DOHH2 (cell line): Measurements from ENCODE around the gene PRR36.

ENCODE experiments used
- H3F3A ChIP-seq: fragments of 200-600 bp; sonication (generic), shearing (Covaris generic); 2 replicates; pipeline ENCODE4 v1.6.0; 2016; ENCODE audit warnings: antibody characterized with exemption, mild to moderate bottlenecking; ENCODE audit not compliant: control insufficient read depth, insufficient read depth
- H3K27ac ChIP-seq: fragments of 200-600 bp; sonication (generic); 2 replicates; pipeline ENCODE4 v1.5.1; 2014; ENCODE audit warnings: low read depth, mild to moderate bottlenecking, low read length, moderate library complexity
- H3K27me3 ChIP-seq: fragments of 200-600 bp; sonication (generic); 2 replicates; pipeline ENCODE4 v1.6.1; 2014; ENCODE audit warnings: mild to moderate bottlenecking, low read length, mixed read lengths; ENCODE audit not compliant: control insufficient read depth
- H3K36me3 ChIP-seq: fragments of 200-600 bp; sonication (generic); 2 replicates; pipeline ENCODE4 v1.6.1; 2014; ENCODE audit warnings: mild to moderate bottlenecking, low read length, moderate library complexity, mixed read lengths; ENCODE audit not compliant: control insufficient read depth
- H3K4me1 ChIP-seq: fragments of 200-600 bp; sonication (generic); 2 replicates; pipeline ENCODE4 v1.6.1; 2014; ENCODE audit warnings: mild to moderate bottlenecking, low read length, mixed read lengths; ENCODE audit not compliant: control insufficient read depth
- H3K4me2 ChIP-seq: fragments of 200-600 bp; sonication (generic); 2 replicates; pipeline ENCODE4 v1.6.0; 2014; ENCODE audit warnings: mild to moderate bottlenecking, low read length, moderate library complexity
- H3K4me3 ChIP-seq: fragments of 200-600 bp; sonication (generic); 2 replicates; pipeline ENCODE4 v1.5.1; 2014; ENCODE audit warnings: mild to moderate bottlenecking, low read length, mixed read lengths
- H3K79me2 ChIP-seq: fragments of 200-600 bp; sonication (generic); 2 replicates; pipeline ENCODE4 v1.6.1; 2014; ENCODE audit warnings: mild to moderate bottlenecking, low read length, mixed read lengths; ENCODE audit not compliant: control insufficient read depth
- H3K9me2 ChIP-seq: fragments of 200-600 bp; sonication (generic); replicated peaks from 2 replicates; pipeline ENCODE4 v1.6.1; 2014; ENCODE audit warnings: mild to moderate bottlenecking, low read length, mixed read lengths; ENCODE audit not compliant: control insufficient read depth
- H3K9me3 ChIP-seq: fragments of 200-600 bp; sonication (generic); 2 replicates; pipeline ENCODE4 v1.6.1; 2014; ENCODE audit warnings: antibody characterized with exemption, low read length, mixed read lengths; ENCODE audit not compliant: control insufficient read depth, insufficient read depth
- H4K20me1 ChIP-seq: fragments of 200-600 bp; sonication (generic); 2 replicates; pipeline ENCODE4 v1.6.0; 2014; ENCODE audit warnings: low read depth, mild to moderate bottlenecking, antibody characterized with exemption, low read length, moderate library complexity; ENCODE audit not compliant: control insufficient read depth, insufficient read depth
- CTCF ChIP-seq: fragments of 200-600 bp; sonication (generic); IDR thresholded peaks from one replicate; pipeline ENCODE4 v1.5.1; 2014; ENCODE audit warnings: antibody characterized with exemption, mild to moderate bottlenecking, low read depth, low read length; ENCODE audit not compliant: poor library complexity, severe bottlenecking
- EZH2phosphoT487 ChIP-seq: fragments of 200-600 bp; sonication (generic); IDR thresholded peaks from 2 replicates; pipeline ENCODE4 v1.6.1; 2017; ENCODE audit warnings: borderline replicate concordance, mild to moderate bottlenecking, antibody characterized with exemption, low read length, moderate library complexity, mixed read lengths

The PRR36 gene

GRCh38 chr19:7917267-7918061, 43.3 kb upstream of the PRR36 start:
- Histone ChIP-seq H3F3A (peaks cover 2% of the 10 kb centered on the region; the same call in 1 of the 2 replicates), H3K9me2 (no peaks in the 10 kb centered on the region), H3K79me2 (no peaks in the 10 kb centered on the region), H4K20me1 (peaks cover 4% of the 10 kb centered on the region; the same call in 1 of the 2 replicates), H3K36me3 (0 out of 2 replicates have a peak, but pooled peaks cover under 1% of the 10 kb centered on the region), H3K27ac (no peak overlapping the region), H3K4me2 (peak overlapping the region; percentile 58), H3K4me1 (peaks cover 47% of the 10 kb centered on the region), H3K9me3 (no peaks in the 10 kb centered on the region), H3K4me3 (peak overlapping the region; percentile 47), H3K27me3 (peaks cover 41% of the 10 kb centered on the region)
- TF ChIP-seq CTCF (peak; percentile 45), EZH2phosphoT487 (no peak)

- H3F3A ChIP-seq, result peaks cover 2% of the 10 kb centered on the region; the same call in 1 of the 2 replicates
- peaks cover 41% of the 10 kb centered on the region for H3K27me3 ChIP-seq
- peak overlapping the region; percentile 58 for H3K4me2 ChIP-seq
- H3K9me3 ChIP-seq, result no peaks in the 10 kb centered on the region
- H3K4me3 ChIP-seq, result peak overlapping the region; percentile 47
- H3K36me3 ChIP-seq, result peaks cover 3% of the 10 kb centered on the region; the same call in 1 of the 2 replicates
- H3K9me2 ChIP-seq, result no peaks in the 10 kb centered on the region
- TF ChIP-seq EZH2phosphoT487, result no peak
- TF ChIP-seq CTCF, result no peak
- H3K79me2 ChIP-seq, result no peaks in the 10 kb centered on the region
- H4K20me1 ChIP-seq, result peaks cover 4% of the 10 kb centered on the region; the same call in 1 of the 2 replicates
- no peak overlapping the region for H3K27ac ChIP-seq
- peaks cover 47% of the 10 kb centered on the region for H3K4me1 ChIP-seq
Observed at GRCh38 chr19:7916955-7917266, 42.7 kb upstream of the PRR36 start.

- H3F3A ChIP-seq, result peaks cover 2% of the 10 kb centered on the region; the same call in 1 of the 2 replicates
- peak overlapping the region; percentile 47 for H3K4me3 ChIP-seq
- peaks cover 9% of the 10 kb centered on the region for H3K36me3 ChIP-seq
- peak overlapping the region; percentile 58 for H3K4me2 ChIP-seq
- no peak overlapping the region for H3K27ac ChIP-seq
- no peaks in the 10 kb centered on the region for H3K9me2 ChIP-seq
- no peaks in the 10 kb centered on the region for H3K9me3 ChIP-seq
- peaks cover 41% of the 10 kb centered on the region for H3K27me3 ChIP-seq
- H3K4me1 ChIP-seq, result peaks cover 43% of the 10 kb centered on the region
- H4K20me1 ChIP-seq, result peaks cover 3% of the 10 kb centered on the region; the same call in 1 of the 2 replicates
- H3K79me2 ChIP-seq, result no peaks in the 10 kb centered on the region
- peak; percentile 8; the same call in 1 of the 2 replicates for TF ChIP-seq EZH2phosphoT487
- TF ChIP-seq CTCF, result no peak
Observed at GRCh38 chr19:7916103-7916954, 42.1 kb upstream of the PRR36 start.
